ENCODE data around the gene FAF1.

DNA sequence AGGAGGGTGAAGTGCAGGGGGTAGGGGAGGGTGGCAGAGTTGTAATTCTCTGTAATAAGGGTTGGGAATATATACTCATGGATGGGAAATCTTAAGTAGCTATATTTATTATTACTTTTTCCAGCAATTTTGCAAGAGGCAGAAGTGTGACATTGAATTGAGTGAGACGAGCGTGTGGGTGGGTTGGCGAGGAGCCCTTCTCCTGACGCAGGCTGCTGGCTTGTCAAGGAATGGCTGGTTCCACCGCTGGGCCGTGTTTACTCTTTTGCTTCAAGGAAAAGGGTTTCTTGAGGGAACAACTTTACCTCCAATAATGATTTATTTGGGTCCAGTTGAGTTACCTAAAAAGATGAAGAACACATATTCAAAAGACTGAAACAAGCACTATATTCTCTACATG lies 518.9 kb downstream of the FAF1 start:
- TF ChIP-seq, protein P1, sequence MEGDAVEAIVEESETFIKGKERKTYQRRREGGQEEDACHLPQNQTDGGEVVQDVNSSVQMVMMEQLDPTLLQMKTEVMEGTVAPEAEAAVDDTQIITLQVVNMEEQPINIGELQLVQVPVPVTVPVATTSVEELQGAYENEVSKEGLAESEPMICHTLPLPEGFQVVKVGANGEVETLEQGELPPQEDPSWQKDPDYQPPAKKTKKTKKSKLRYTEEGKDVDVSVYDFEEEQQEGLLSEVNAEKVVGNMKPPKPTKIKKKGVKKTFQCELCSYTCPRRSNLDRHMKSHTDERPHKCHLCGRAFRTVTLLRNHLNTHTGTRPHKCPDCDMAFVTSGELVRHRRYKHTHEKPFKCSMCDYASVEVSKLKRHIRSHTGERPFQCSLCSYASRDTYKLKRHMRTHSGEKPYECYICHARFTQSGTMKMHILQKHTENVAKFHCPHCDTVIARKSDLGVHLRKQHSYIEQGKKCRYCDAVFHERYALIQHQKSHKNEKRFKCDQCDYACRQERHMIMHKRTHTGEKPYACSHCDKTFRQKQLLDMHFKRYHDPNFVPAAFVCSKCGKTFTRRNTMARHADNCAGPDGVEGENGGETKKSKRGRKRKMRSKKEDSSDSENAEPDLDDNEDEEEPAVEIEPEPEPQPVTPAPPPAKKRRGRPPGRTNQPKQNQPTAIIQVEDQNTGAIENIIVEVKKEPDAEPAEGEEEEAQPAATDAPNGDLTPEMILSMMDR (IDR thresholded peaks at IDR 0.05): no peak
- no peak for TF ChIP-seq POLR2A (IDR thresholded peaks at IDR 0.05)

All from esophagus squamous epithelium (tissue), 4 donors.